HG03469 (cell line): ENCODE results near the gene RPL29.

Experiments
- ATAC-seq: cut with Tn5 transposase; IDR thresholded peaks from one replicate; pipeline ENCODE4 v1.9.1; 2021; ENCODE audit warnings: mild to moderate bottlenecking, moderate library complexity, moderate number of reproducible peaks; ENCODE audit not compliant: unreplicated experiment

The RPL29 gene

DNA sequence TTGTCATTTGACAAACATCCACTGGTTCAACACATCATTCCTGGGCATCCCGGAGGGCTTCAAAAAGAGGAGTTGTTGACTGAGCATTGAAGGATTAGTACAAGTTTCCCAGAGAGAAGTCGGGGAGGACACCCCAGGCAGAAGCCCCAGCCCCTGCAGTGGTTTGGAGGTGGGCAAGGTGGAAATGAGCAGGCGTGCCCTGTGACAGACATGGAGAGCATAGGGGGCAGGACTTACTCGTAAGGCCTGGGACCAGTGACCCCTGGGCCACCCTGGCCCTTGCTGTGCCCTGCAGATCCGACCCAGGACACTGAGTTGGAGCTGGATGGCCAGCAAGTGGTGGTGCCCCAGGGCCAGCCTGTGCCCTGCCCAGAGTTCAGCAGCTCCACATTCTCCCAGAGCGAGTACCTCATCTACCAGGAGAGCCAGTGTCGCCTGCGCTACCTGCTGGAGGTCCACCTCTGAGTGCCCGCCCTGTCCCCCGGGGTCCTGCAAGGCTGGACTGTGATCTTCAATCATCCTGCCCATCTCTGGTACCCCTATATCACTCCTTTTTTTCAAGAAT, 47.6 kb downstream of the RPL29 start:
- ATAC-seq = no peak

DNA sequence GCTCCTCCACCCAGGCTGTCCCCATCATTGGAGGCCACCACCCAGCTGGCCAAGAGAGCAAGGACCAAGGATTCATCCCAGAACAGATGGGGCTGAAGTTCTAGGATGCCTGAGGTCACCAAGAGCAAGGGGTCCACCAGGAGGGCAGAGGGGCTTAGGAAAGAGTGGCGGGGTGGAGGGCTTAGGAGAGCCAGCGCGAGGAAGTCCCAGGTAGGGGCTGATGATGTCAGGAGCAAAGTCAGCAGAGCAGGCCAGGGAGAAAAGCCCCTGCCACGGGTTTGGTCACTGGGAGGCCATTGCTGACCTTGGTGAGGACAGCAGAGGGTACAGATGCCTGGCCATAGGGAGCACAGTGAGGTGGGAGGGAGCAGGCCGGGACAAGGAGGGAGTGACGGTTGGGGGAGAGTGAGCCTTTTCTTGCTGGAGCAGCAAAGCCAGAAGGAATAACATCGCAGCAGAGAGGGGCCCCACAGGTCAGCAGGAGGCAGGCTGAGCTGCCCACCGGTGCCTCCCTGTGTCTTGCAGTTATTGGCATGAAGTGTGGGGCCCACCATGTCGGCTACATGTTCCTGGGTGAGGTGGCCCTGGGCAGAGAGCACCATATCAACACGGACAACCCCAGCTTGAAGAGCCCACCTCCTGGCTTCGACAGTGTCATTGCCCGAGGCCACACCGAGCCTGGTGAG, 48.3 kb downstream of the RPL29 start:
- no peak for ATAC-seq

DNA sequence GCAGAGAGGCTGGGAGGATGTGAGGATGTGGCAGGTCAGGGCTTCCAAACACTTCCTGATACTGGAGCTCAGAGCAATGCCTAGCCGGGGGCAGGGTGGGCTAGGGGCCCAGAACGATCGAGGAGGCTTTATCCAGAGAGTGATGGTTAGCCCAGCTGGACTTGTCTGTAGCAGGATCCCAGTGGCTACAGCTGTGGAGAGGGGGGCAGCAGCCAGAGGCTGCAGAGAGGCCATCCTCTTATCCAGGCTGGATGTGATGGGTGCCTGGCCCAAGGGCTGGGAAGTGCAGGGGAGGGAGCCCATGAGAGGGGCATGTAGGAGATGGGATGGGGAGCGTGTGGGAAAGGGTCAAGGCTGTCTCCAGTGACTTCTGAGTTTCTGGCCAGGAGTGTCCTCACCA, 48.9 kb downstream of the RPL29 start:
- ATAC-seq = no peak

DNA sequence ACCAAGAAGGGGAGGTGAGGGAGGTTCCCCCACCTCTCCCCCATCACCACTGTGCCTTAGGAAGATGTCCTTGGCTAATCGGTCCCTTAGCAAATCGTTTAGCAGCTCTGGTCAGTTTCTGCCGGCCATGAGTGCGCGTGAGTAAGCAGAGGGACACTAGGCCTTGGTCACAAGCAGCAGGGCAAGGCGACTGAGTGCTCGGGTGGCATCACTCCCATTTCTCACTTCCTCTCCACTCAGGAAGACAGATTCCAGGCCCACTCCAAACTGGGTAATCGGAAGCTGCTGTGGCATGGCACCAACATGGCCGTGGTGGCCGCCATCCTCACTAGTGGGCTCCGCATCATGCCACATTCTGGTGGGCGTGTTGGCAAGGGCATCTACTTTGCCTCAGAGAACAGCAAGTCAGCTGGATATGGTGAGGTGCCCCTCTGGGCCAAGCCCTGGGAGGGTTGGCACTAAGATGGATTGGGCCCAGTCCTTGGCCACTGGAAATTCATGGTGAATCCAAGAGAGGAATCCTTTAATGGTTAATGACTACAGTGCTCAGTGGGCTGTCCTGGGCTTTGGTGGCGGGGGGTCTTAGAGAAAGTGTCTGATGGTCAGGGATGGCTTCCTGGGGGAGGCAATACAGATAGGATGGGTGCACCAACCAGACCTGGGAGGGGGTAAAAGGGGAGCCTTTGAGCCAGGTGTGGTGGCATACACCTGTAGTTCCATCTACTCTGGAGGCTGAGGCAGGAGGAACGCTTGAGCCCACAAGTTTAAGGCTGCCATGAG, 49.6 kb downstream of the RPL29 start:
- no peak for ATAC-seq

DNA sequence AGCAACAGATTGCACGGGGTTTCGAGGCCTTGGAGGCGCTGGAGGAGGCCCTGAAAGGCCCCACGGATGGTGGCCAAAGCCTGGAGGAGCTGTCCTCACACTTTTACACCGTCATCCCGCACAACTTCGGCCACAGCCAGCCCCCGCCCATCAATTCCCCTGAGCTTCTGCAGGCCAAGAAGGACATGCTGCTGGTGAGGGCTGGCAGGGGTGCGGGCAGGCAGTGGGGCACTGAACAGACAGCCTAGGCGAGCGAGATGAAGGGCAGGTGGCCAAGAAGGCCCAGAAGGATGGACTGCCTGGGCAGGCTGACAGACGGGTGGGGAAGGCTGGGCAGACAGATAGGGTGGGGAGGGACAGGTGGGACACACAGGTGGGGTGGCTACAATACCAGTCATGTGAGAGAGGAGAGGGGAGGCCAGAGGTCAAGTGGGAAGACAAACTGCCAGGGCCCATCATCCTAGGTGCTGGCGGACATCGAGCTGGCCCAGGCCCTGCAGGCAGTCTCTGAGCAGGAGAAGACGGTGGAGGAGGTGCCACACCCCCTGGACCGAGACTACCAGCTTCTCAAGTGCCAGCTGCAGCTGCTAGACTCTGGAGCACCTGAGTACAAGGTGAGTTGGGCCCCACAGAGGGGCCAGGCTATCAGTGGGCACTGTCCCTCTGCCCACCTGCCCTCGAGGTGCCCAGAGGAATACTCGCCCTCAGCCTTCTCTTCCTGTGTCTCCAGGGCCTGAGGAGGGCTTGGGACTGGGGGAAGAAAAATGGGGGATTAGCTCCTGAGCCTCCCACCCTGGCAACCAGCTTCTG, 50.5 kb downstream of the RPL29 start:
- no peak for ATAC-seq

DNA sequence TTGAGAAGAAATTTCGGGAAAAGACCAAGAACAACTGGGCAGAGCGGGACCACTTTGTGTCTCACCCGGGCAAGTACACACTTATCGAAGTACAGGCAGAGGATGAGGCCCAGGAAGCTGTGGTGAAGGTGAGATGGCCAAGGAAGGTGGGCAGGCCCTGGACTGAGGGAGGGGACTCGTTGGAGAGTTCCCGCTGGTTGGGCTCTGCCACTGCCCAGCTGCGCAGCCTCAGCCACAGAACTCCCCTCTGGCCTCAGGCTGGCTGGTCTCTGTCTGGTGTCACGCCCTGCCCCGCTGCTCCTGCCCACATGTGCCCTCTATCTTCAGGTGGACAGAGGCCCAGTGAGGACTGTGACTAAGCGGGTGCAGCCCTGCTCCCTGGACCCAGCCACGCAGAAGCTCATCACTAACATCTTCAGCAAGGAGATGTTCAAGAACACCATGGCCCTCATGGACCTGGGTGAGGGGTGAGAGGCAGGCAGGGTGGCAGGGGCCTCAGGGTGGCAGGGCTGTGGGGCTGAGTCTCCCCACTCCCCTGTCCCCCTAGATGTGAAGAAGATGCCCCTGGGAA, 51.2 kb downstream of the RPL29 start:
- no peak for ATAC-seq
